ENCODE results near the gene PSMG4.

PSMG4 gene

DNA sequence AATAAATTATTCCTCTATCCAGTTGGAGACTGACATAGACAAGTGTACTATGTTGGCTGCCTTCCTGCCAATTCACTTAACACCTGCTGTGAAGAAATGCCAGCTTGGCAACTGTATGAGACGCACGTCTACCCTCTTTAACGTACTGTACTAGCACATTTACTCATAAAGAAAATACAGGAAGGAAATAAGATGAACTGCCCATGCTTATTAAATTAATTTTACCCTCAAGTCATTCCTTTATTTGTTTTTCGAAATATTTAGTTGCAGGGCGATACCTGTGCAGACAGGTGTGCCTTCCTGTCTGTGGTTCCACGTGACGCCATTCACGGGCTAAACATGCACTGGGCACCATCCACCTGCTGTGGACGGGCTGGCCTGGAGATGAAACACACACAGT is 52.0 kb downstream of the PSMG4 start:
- no peak for DNase-seq

DNA sequence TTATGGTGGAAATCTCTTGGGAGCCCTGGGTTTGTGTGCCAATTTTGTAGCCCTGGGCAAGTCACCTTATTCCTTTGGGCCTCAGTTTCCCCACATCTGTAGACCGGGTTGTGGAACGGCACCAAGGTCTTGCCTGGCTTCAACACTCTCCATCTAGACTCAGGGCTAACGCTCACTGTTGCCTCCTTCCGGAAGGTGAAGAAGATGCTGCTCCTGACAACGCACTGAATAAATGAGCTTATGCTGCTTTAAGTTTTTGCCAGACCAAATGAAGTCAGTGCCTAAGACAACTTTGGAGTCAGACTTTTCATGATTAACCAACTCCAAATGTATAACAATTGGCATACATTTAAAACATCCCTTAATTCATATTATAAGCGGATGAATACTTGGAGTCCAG is 53.1 kb downstream of the PSMG4 start:
- no peak for DNase-seq

- DNase-seq = peak; percentile 69
Observed at GRCh38 chr6:3312604-3313231, 54.0 kb downstream of the PSMG4 start.

GRCh38 chr6:3314176-3314575 is 55.4 kb downstream of the PSMG4 start:
- DNase-seq = no peak

GRCh38 chr6:3314621-3315467 is 56.1 kb downstream of the PSMG4 start:
- DNase-seq = no peak

GRCh38 chr6:3315841-3316240 is 57.1 kb downstream of the PSMG4 start:
- no peak for DNase-seq

GRCh38 chr6:3316331-3316730 is 57.6 kb downstream of the PSMG4 start:
- DNase-seq = no peak

DNA sequence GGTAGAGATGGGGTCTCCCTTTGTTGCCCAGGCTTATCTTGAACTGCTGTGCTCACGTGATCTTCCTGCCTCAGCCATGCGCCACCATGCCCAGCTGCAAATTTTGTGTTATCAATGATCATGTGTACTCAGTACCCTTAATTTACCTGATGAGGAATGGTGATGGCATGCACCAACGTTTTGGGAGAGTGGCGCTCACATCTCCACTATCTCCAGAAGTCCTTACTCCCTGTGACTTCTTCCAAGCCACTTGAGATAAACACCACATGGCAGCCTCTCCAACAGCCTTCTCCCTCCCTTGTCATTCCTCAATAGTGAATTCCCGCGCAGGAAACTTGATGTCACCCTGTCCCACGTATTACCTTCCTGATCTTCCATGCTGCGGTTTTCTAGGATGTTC is 58.1 kb downstream of the PSMG4 start:
- no peak for DNase-seq
